Measurements from ENCODE around the gene RAB37. TPM values are rescaled to one million over a fixed set of nuclear protein-coding genes. Genes with fewer than 3 reads are reported as not detected.

RAB37 gene, protein sequence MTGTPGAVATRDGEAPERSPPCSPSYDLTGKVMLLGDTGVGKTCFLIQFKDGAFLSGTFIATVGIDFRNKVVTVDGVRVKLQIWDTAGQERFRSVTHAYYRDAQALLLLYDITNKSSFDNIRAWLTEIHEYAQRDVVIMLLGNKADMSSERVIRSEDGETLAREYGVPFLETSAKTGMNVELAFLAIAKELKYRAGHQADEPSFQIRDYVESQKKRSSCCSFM
- total RNA-seq (10 to 100 TPM; 23.2 to 25.9 TPM), polyA plus RNA-seq (10 to 100 TPM; 47.8 to 52.3 TPM)

DNA sequence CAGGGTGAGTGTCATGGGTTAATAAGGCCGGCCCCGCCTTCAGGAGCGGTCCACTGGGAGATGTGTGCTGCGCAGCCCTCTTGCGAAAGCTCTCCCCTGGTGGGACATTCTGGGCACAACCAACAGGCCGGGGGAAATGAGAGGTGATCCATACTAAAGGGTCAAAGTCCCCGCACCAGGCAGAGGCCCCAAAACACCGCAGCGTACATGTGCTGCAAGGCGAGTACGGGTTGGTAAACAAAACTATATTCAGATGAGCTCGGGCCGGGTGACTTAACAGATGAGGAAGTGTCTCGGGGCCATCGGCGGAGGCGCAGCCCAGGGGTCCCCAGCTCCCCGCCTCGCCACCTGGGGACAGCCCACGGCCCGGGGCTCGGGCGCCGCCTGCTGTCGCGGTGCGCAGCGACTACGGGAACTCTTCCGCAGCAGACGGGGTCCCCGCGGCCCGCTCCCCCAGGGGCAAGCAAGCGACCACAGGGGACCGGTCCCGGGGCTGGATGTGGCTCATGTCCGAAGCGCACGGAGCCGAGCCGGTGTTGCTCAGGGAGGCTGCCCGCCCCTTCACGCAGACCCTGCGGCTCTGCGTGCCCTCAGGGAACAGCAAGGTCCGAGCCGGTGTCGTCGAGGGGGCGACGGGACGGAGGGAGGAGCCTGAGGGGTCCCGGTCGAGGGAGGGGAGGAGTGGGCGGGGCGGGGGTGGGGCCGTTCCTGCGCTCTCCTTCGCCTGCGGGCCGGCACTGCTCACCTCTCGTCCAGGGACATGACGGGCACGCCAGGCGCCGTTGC lies at the start of gene RAB37:
Gene RAB37, plus strand, starts transcription at position 744 of the 786 bp plus-strand sequence. Its CDS starts 17 bp downstream, at position 761.
- POLR2A ChIA-PET (ENCODE audit: partially characterized antibody) = interaction anchor here (0.6 to 9.1 kb wide), 17 partner anchors 10 to 931 kb away, joined by 3 to 195 read pairs (median 5); partner anchors contain the start of genes FDXR, NAT9, NHERF1 and RECQL5
- H3K9me3 ChIP-seq (ENCODE audit: control insufficient read depth in 1 of 2, low read length in 2 of 2) = no peaks in the 10 kb centered on the region
- peak within 1 kb of the TSS; percentile 79 to 100 for H3K4me3 ChIP-seq (ENCODE audit: low read length in 2 of 2)
- DNase-seq = peak in 4 of 5 donors; percentile 37 to 64 (median 44)
- Mint-ChIP-seq H3K4me1 (peaks cover 31 to 60% (median 40%) of the 10 kb centered on the region in 4 donors), H3K9me3 (no peaks in the 10 kb centered on the region), H3K4me3 (peak within 1 kb of the TSS; percentile 91 to 96 (median 94)), H3K27me3 (no peaks in the 10 kb centered on the region), H3K27ac (peak within 1 kb of the TSS in 6 of 7 donors; percentile 85 to 93 (median 87)), H3K36me3 (peaks cover 2 to 3% of the 10 kb centered on the region in 2 donors)
- peak within 1 kb of the TSS; percentile 64 for H3K27ac ChIP-seq (ENCODE audit: low read depth, low read length)
- H3K4me1 ChIP-seq (ENCODE audit: insufficient read depth, low read length) = peaks cover 53% of the 10 kb centered on the region
- CTCF ChIA-PET (ENCODE audit: partially characterized antibody) = interaction anchor here (0.6 to 8.2 kb wide), 28 partner anchors 9 to 509 kb away, joined by 3 to 326 read pairs (median 6); partner anchors contain the start of genes FDXR and NAT9
- H3K27me3 ChIP-seq (ENCODE audit: insufficient read depth, low read length) = no peaks in the 10 kb centered on the region
- no peaks in the 10 kb centered on the region for H3K36me3 ChIP-seq (ENCODE audit: insufficient read depth, low read length)
- intact Hi-C loops (cut with micrococcal nuclease) = loop anchor here (5.0 to 10.0 kb wide), 2 partner anchors 64 to 362 kb away; no protein-coding TSS in a partner anchor

DNA sequence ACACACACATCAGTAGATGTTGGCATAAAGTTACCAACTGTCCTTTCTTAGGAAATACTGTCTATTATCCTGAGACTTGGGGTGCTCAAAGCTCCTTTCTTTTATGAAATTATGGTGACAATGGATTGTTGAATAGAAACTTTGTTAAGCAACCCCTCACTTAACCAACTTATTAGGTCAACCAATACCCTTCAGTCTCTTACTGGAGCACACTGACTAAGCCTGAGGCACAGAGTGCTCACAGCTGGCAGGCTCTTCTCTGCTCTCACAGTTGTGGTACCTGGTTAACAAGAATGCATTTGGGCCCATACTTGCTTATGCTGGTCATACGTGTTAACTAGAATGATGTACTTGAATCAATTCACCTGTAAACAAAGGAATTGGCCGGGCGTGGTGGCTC lies 49.2 kb upstream of the RAB37 start:
- Mint-ChIP-seq H3K27me3 (peaks cover 2 to 6% of the 10 kb centered on the region in 2 donors), H3K4me3 (no peak overlapping the region), H3K4me1 (peaks cover 0 to 3% (median 0%) of the 10 kb centered on the region in 4 donors), H3K27ac (no peak overlapping the region), H3K36me3 (no peaks in the 10 kb centered on the region), H3K9me3 (peaks cover 0 to 3% (median 0%) of the 10 kb centered on the region in 8 donors)
- H3K36me3 ChIP-seq (ENCODE audit: insufficient read depth, low read length) = no peaks in the 10 kb centered on the region
- intact Hi-C loops (cut with micrococcal nuclease) = no loop called here
- H3K4me3 ChIP-seq (ENCODE audit: low read length in 2 of 2) = no peak overlapping the region
- POLR2A ChIA-PET (ENCODE audit: partially characterized antibody) = no interaction called here
- H3K9me3 ChIP-seq (ENCODE audit: control insufficient read depth in 1 of 2, low read length in 2 of 2) = no peaks in the 10 kb centered on the region
- H3K27me3 ChIP-seq (ENCODE audit: insufficient read depth, low read length) = peaks cover 6% of the 10 kb centered on the region
- H3K4me1 ChIP-seq (ENCODE audit: insufficient read depth, low read length) = no peaks in the 10 kb centered on the region
- CTCF ChIA-PET (ENCODE audit: partially characterized antibody) = interaction anchor here (0.6 to 7.9 kb wide), 4 partner anchors 16 to 49 kb away, joined by 3 to 39 read pairs (median 4); partner anchors contain the start of gene RAB37
- DNase-seq = no peak
- no peak overlapping the region for H3K27ac ChIP-seq (ENCODE audit: low read depth, low read length)

DNA sequence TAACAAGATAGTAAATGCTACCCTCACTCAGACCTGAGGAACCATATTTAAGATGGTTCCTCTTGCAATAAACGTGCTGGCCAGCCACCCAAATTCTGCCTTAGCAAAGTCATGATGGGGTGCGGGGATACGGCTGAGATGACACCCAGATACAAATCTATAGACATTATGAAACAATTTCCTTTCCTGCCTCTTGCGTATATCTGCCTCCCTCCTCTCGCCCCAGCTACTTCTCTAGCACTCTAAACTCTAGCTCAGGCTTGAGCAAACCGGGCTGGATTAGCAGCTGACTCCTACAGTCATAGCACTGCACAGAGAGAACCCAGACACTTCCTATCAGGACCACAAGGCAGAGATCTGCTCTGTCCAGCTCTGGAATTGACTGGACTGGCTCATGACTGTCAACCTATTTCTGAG lies 46.6 kb upstream of the RAB37 start:
- intact Hi-C loops (cut with micrococcal nuclease) = no loop called here
- Mint-ChIP-seq H3K4me3 (no peak overlapping the region), H3K27me3 (peaks cover 0 to 3% of the 10 kb centered on the region in 2 donors), H3K27ac (no peak overlapping the region), H3K4me1 (peaks cover 0 to 3% (median 0%) of the 10 kb centered on the region in 4 donors), H3K9me3 (peaks cover 0 to 3% (median 0%) of the 10 kb centered on the region in 8 donors), H3K36me3 (peaks cover 0 to 4% of the 10 kb centered on the region in 2 donors)
- ChIA-PET CTCF (ENCODE audit: partially characterized antibody) (interaction anchor here (1.3 to 1.4 kb wide), 2 partner anchors 46 to 80 kb away, joined by 3 to 6 read pairs; no protein-coding TSS in a partner anchor), POLR2A (ENCODE audit: partially characterized antibody) (no interaction called here)
- no peaks in the 10 kb centered on the region for H3K36me3 ChIP-seq (ENCODE audit: insufficient read depth, low read length)
- no peaks in the 10 kb centered on the region for H3K4me1 ChIP-seq (ENCODE audit: insufficient read depth, low read length)
- no peaks in the 10 kb centered on the region for H3K27me3 ChIP-seq (ENCODE audit: insufficient read depth, low read length)
- H3K9me3 ChIP-seq (ENCODE audit: control insufficient read depth in 1 of 2, low read length in 2 of 2) = no peaks in the 10 kb centered on the region
- DNase-seq = no peak
- no peak overlapping the region for H3K4me3 ChIP-seq (ENCODE audit: low read length in 2 of 2)
- H3K27ac ChIP-seq (ENCODE audit: low read depth, low read length) = no peak overlapping the region

DNA sequence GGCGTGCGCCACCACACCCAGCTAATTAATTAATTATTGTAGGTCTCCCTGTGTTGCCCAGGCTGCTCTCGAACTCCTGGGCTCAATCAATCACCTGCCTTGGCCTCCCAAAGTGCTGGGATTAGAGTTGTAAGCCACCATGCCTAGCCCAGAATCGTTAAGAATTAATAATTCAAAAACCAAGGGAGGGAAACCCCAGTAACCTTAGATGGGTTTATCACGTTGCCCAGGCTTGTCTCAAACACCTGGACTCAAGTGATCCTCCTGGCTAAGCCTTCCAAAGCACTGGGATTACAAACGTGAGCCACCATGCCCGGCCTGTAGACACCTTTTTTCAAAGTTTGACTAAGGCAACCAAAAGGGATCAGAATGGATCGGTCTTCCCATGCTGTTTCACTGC lies 45.9 kb upstream of the RAB37 start:
- no peaks in the 10 kb centered on the region for H3K4me1 ChIP-seq (ENCODE audit: insufficient read depth, low read length)
- POLR2A ChIA-PET (ENCODE audit: partially characterized antibody) = no interaction called here
- H3K27me3 Mint-ChIP-seq = peaks cover 0 to 3% of the 10 kb centered on the region in 2 donors
- no peaks in the 10 kb centered on the region for H3K36me3 ChIP-seq (ENCODE audit: insufficient read depth, low read length)
- peaks cover 0 to 4% of the 10 kb centered on the region in 2 donors for H3K36me3 Mint-ChIP-seq
- intact Hi-C loops (cut with micrococcal nuclease) = no loop called here
- H3K4me3 ChIP-seq (ENCODE audit: low read length in 2 of 2) = no peak overlapping the region
- no peaks in the 10 kb centered on the region for H3K9me3 ChIP-seq (ENCODE audit: control insufficient read depth in 1 of 2, low read length in 2 of 2)
- H3K9me3 Mint-ChIP-seq = peaks cover 0 to 3% (median 0%) of the 10 kb centered on the region in 8 donors
- peaks cover 0 to 3% (median 0%) of the 10 kb centered on the region in 4 donors for H3K4me1 Mint-ChIP-seq
- CTCF ChIA-PET (ENCODE audit: partially characterized antibody) = interaction anchor here (1.4 kb wide), 1 partner anchor 45 kb away, joined by 6 read pairs; no protein-coding TSS in a partner anchor
- no peak for DNase-seq
- no peak overlapping the region for H3K27ac Mint-ChIP-seq
- H3K27me3 ChIP-seq (ENCODE audit: insufficient read depth, low read length) = no peaks in the 10 kb centered on the region
- H3K27ac ChIP-seq (ENCODE audit: low read depth, low read length) = no peak overlapping the region
- H3K4me3 Mint-ChIP-seq = no peak overlapping the region

DNA sequence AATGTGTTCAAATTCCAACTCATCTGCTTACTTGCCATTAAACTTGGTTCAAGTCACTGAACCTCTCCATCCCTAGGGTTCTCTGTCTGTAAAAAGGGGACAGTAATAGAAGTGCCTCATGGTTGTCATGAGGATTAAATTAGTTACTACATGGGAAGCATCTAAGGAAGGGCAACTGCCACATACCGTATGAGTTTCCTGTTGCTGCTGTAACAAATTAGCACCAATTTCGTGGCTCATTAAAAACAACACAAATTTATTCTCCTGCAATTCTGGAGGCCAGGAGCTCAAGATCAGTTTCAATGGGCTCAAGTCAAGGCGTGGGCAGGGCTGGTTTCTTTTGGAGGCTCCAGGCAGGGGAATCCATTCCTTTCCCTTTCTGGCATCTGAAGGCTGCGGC lies 43.0 kb upstream of the RAB37 start:
- Histone ChIP-seq H3K9me3 (ENCODE audit: control insufficient read depth in 1 of 2, low read length in 2 of 2) (no peaks in the 10 kb centered on the region), H3K27ac (ENCODE audit: low read depth, low read length) (no peak overlapping the region), H3K27me3 (ENCODE audit: insufficient read depth, low read length) (no peaks in the 10 kb centered on the region), H3K4me1 (ENCODE audit: insufficient read depth, low read length) (no peaks in the 10 kb centered on the region), H3K36me3 (ENCODE audit: insufficient read depth, low read length) (no peaks in the 10 kb centered on the region), H3K4me3 (ENCODE audit: low read length in 2 of 2) (no peak overlapping the region)
- intact Hi-C loops (cut with micrococcal nuclease) = no loop called here
- POLR2A ChIA-PET (ENCODE audit: partially characterized antibody) = no interaction called here
- peaks cover 0 to 6% of the 10 kb centered on the region in 2 donors for H3K27me3 Mint-ChIP-seq
- peaks cover 0 to 3% (median 0%) of the 10 kb centered on the region in 4 donors for H3K4me1 Mint-ChIP-seq
- no peak overlapping the region for H3K27ac Mint-ChIP-seq
- peaks cover 0 to 3% (median 0%) of the 10 kb centered on the region in 8 donors for H3K9me3 Mint-ChIP-seq
- CTCF ChIA-PET (ENCODE audit: partially characterized antibody) = no interaction called here
- H3K36me3 Mint-ChIP-seq = peaks cover 0 to 4% of the 10 kb centered on the region in 2 donors
- DNase-seq = no peak
- no peak overlapping the region for H3K4me3 Mint-ChIP-seq

DNA sequence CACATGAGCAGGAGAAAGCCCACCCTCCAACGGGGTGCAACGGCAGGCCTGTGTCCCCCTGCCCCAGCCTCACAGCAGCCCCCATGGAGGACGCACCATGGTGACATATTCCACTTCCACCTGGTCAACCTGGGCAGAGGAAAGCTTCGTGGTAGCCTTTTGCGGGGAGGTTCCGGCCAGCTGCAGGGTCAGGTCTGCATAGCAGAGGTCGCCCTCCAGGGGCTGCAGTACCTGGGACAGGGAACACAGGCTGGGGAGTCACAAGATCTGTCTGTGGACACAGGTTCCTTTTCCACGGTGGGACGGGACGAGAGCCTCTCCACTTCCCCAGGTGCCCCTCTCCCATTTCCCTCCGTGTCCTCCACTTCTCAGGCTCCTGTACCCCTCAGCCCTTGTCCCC lies 41.4 kb upstream of the RAB37 start:
- DNase-seq = no peak
- Histone ChIP-seq H3K27me3 (ENCODE audit: insufficient read depth, low read length) (no peaks in the 10 kb centered on the region), H3K4me1 (ENCODE audit: insufficient read depth, low read length) (no peaks in the 10 kb centered on the region), H3K27ac (ENCODE audit: low read depth, low read length) (no peak overlapping the region), H3K9me3 (ENCODE audit: control insufficient read depth in 1 of 2, low read length in 2 of 2) (no peaks in the 10 kb centered on the region), H3K4me3 (ENCODE audit: low read length in 2 of 2) (no peak overlapping the region), H3K36me3 (ENCODE audit: insufficient read depth, low read length) (no peaks in the 10 kb centered on the region)
- intact Hi-C loops (cut with micrococcal nuclease) = no loop called here
- Mint-ChIP-seq H3K4me1 (peaks cover 0 to under 1% (median 0%) of the 10 kb centered on the region in 4 donors), H3K27ac (no peak overlapping the region), H3K9me3 (peaks cover 0 to 3% (median 0%) of the 10 kb centered on the region in 8 donors), H3K36me3 (peaks cover 0 to 4% of the 10 kb centered on the region in 2 donors), H3K27me3 (peaks cover 1 to 8% of the 10 kb centered on the region in 2 donors), H3K4me3 (no peak overlapping the region)
- CTCF ChIA-PET (ENCODE audit: partially characterized antibody) = interaction anchor here (1.1 kb wide), 1 partner anchor 20 kb away, joined by 3 read pairs; no protein-coding TSS in a partner anchor
- POLR2A ChIA-PET (ENCODE audit: partially characterized antibody) = no interaction called here

DNA sequence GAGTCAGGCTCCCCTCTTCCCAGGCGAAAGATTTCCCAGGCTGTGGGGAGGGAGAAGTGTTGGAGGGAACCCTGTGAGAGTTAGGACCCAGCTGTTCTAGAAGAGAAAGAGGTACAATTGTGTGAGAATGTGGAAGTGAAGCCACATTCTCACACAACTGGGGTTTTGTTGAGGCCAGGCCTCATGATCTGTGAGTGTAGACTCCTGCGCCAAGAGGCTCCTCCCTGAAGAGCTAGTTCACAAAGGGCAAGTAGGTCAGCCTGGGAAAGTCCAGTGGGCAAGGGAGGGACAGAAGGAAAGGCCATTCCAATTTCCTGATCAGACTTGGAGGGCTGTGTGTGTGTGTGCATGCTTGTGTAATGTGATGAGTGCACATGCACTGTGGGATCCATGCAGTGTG lies 39.5 kb upstream of the RAB37 start:
- Mint-ChIP-seq H3K4me1 (no peaks in the 10 kb centered on the region), H3K36me3 (peaks cover 0 to 4% of the 10 kb centered on the region in 2 donors), H3K27me3 (peaks cover 1 to 8% of the 10 kb centered on the region in 2 donors), H3K4me3 (no peak overlapping the region), H3K27ac (no peak overlapping the region), H3K9me3 (peaks cover 0 to 3% (median 0%) of the 10 kb centered on the region in 8 donors)
- ChIA-PET POLR2A (ENCODE audit: partially characterized antibody) (interaction anchor here (0.8 kb wide), 1 partner anchor 40 kb away, joined by 3 read pairs; no protein-coding TSS in a partner anchor), CTCF (ENCODE audit: partially characterized antibody) (no interaction called here)
- H3K36me3 ChIP-seq (ENCODE audit: insufficient read depth, low read length) = no peaks in the 10 kb centered on the region
- H3K9me3 ChIP-seq (ENCODE audit: control insufficient read depth in 1 of 2, low read length in 2 of 2) = no peaks in the 10 kb centered on the region
- H3K4me1 ChIP-seq (ENCODE audit: insufficient read depth, low read length) = no peaks in the 10 kb centered on the region
- DNase-seq = no peak
- no peaks in the 10 kb centered on the region for H3K27me3 ChIP-seq (ENCODE audit: insufficient read depth, low read length)
- no peak overlapping the region for H3K4me3 ChIP-seq (ENCODE audit: low read length in 2 of 2)
- H3K27ac ChIP-seq (ENCODE audit: low read depth, low read length) = no peak overlapping the region
- intact Hi-C loops (cut with micrococcal nuclease) = no loop called here

Measured in CD4-positive, alpha-beta memory T cell (primary cell).